Activated CD4-positive, alpha-beta T cell treated with anti-CD3 and anti-CD28 coated beads for 1 hour (primary cell): ENCODE data around the gene EIF4G3.
A peak's percentile ranks its signal among the peaks of the same experiment; 100 is the strongest.
"Not testable (repeated sequence)": the region's sequence is repeated elsewhere in the genome, so short reads cannot be mapped to it uniquely, and the experiment has no call there.

Experiments used
- DNase-seq: peaks from one replicate; pipeline ENCODE4 v3.0.0-alpha.2; 2020

EIF4G3 gene

GRCh38 chr1:20790785-20791184 is 385.9 kb downstream of the EIF4G3 start:
- DNase-seq, result no peak

- not testable (repeated sequence) for DNase-seq
Observed at GRCh38 chr1:20789598-20789997, 387.1 kb downstream of the EIF4G3 start.

- DNase-seq, result no peak
Observed at GRCh38 chr1:20787840-20788795, 388.6 kb downstream of the EIF4G3 start.

GRCh38 chr1:20787029-20787839 is 389.5 kb downstream of the EIF4G3 start, which contains the start of gene HP1BP3:
HP1BP3 (minus strand) TSS chr1:20787307; CDS start chr1:20780440, 6,867 bp downstream.
- DNase-seq, result peak; percentile 80

GRCh38 chr1:20786253-20787028 is 390.3 kb downstream of the EIF4G3 start:
- DNase-seq, result peak; percentile 94

GRCh38 chr1:20785907-20786252 is 390.8 kb downstream of the EIF4G3 start:
- no peak for DNase-seq

GRCh38 chr1:20775700-20776099 is 401.0 kb downstream of the EIF4G3 start:
- DNase-seq, result no peak

GRCh38 chr1:20771780-20772179 is 404.9 kb downstream of the EIF4G3 start:
- no peak for DNase-seq

GRCh38 chr1:20770314-20771087 is 406.2 kb downstream of the EIF4G3 start:
- no peak for DNase-seq

GRCh38 chr1:20767271-20767670 is 409.4 kb downstream of the EIF4G3 start:
- no peak for DNase-seq

GRCh38 chr1:20763417-20763816 is 413.3 kb downstream of the EIF4G3 start:
- no peak for DNase-seq

- no peak for DNase-seq
Observed at GRCh38 chr1:20760322-20760721, 416.4 kb downstream of the EIF4G3 start.
